H1 (cell line): Measurements from ENCODE around the gene GFY. TPM values are rescaled to one million over a fixed set of nuclear protein-coding genes. Genes with fewer than 3 reads are reported as not detected.
A peak's percentile ranks its signal among the peaks of the same experiment; 100 is the strongest.

Experiments used
- CTCF ChIA-PET: fragments of 300-600 bp; sonication (Branson Sonifier 250); formaldehyde crosslinking; loops from one replicate; lab custom pipeline; 2021; ENCODE audit not compliant: partially characterized antibody; lab: Charles Lee
- POLR2A ChIA-PET: fragments of 300-600 bp; sonication (Branson Sonifier 250); formaldehyde crosslinking; loops from one replicate; lab custom pipeline; 2021; ENCODE audit warnings: inconsistent platforms; ENCODE audit not compliant: partially characterized antibody; lab: Charles Lee
- DNase-seq, 2 experiments: peaks; one replicate each; pipeline versions ENCODE4 v3.0.0 to v3.0.0-alpha.2; 2010 to 2022; ENCODE audit warnings: low spot score in 2 of 2, low read depth in 1 of 2, mixed read lengths in 1 of 2
- FAIRE-seq: peaks from 2 replicates; lab custom pipeline; 2011; peaks lifted over from hg19 to GRCh38; lab: Jason Lieb, UNC
- H2AFZ ChIP-seq: 2 replicates; pipeline ENCODE4 v1.8.1; 2012; ENCODE audit warnings: low read length, inconsistent platforms
- H2AK5ac ChIP-seq: 2 replicates; pipeline ENCODE4 v1.6.1; 2013; ENCODE audit warnings: low read depth, low read length
- H2BK120ac ChIP-seq: replicated peaks from 2 replicates; pipeline ENCODE3; 2013; ENCODE audit warnings: low read depth, low read length, inconsistent platforms
- H2BK12ac ChIP-seq: 2 replicates; pipeline ENCODE4 v1.6.1; 2013; ENCODE audit warnings: low read depth, low read length
- H2BK15ac ChIP-seq: 2 replicates; pipeline ENCODE4 v1.6.1; 2013; ENCODE audit warnings: low read length
- H2BK20ac ChIP-seq: 2 replicates; pipeline ENCODE4 v1.6.1; 2013; ENCODE audit warnings: low read length
- H2BK5ac ChIP-seq: 2 replicates; pipeline ENCODE4 v1.6.1; 2013; ENCODE audit warnings: low read depth, low read length
- H3K14ac ChIP-seq: 2 replicates; pipeline ENCODE4 v1.6.1; 2013; ENCODE audit warnings: inconsistent platforms; ENCODE audit not compliant: insufficient read length
- H3K18ac ChIP-seq: 2 replicates; pipeline ENCODE4 v1.6.1; 2013; ENCODE audit warnings: low read length; ENCODE audit errors: extremely low read depth
- H3K23ac ChIP-seq: 2 replicates; pipeline ENCODE4 v1.6.1; 2013; ENCODE audit warnings: inconsistent platforms; ENCODE audit not compliant: insufficient read length
- H3K23me2 ChIP-seq: 2 replicates; pipeline ENCODE4 v1.6.1; 2013; ENCODE audit warnings: low read depth, low read length
- H3K27ac ChIP-seq: 2 replicates; pipeline ENCODE4 v1.6.1; 2011; ENCODE audit warnings: low read depth, low read length, inconsistent platforms
- H3K27me3 ChIP-seq, 4 experiments: replicated peaks in 1 of 4; 1 replicate in 1 of 4; 2 replicates in 3 of 4; pipeline versions ENCODE4 v1.6.1 to v1.8.1; 2011 to 2013; ENCODE audit warnings: low read length in 3 of 4, mild to moderate bottlenecking in 3 of 4, inconsistent platforms in 2 of 4, mixed read lengths in 2 of 4, moderate library complexity in 1 of 4; ENCODE audit not compliant: control insufficient read depth in 3 of 4, insufficient read depth in 3 of 4; ENCODE audit errors: extremely low read depth in 1 of 4
- H3K36me3 ChIP-seq, 4 experiments: 2 replicates each; pipeline versions ENCODE4 v1.6.1 to v1.8.1; 2011 to 2013; ENCODE audit warnings: mild to moderate bottlenecking in 4 of 4, low read length in 3 of 4, moderate library complexity in 2 of 4, control low read depth in 1 of 4, inconsistent platforms in 1 of 4; ENCODE audit not compliant: insufficient read depth in 4 of 4, control insufficient read depth in 2 of 4
- H3K4ac ChIP-seq: replicated peaks from 2 replicates; pipeline ENCODE3; 2013; ENCODE audit warnings: low read length, low read depth, mixed read lengths, inconsistent platforms; ENCODE audit not compliant: insufficient read length
- H3K4me1 ChIP-seq, 4 experiments: replicated peaks in 1 of 4; 1 replicate in 1 of 4; 2 replicates in 3 of 4; pipeline versions ENCODE4 v1.6.1 to v1.8.1; 2011 to 2013; ENCODE audit warnings: low read length in 3 of 4, inconsistent platforms in 2 of 4, mixed read lengths in 1 of 4; ENCODE audit not compliant: insufficient read depth in 4 of 4, control insufficient read depth in 3 of 4
- H3K4me2 ChIP-seq, 2 experiments: 2 replicates each; pipeline versions ENCODE4 v1.6.1 to v1.8.1; 2011 to 2013; ENCODE audit warnings: low read depth in 2 of 2, low read length in 2 of 2, control low read depth in 1 of 2, inconsistent platforms in 1 of 2, mild to moderate bottlenecking in 1 of 2; ENCODE audit not compliant: insufficient read depth in 1 of 2
- H3K4me3 ChIP-seq, 4 experiments: fragments of 200-600, 300-600 bp in 1 of 4; sonication (generic), shearing (Covaris generic), sonication (Bioruptor Twin) in 1 of 4; 2 replicates each; pipeline versions ENCODE4 v1.5.1 to v1.8.1; 2011 to 2016; ENCODE audit warnings: low read length in 4 of 4, low read depth in 3 of 4, control low read depth in 2 of 4, inconsistent platforms in 2 of 4, mild to moderate bottlenecking in 2 of 4, mixed read lengths in 1 of 4, moderate library complexity in 1 of 4; ENCODE audit not compliant: insufficient read depth in 2 of 4; ENCODE audit errors: extremely low read depth in 1 of 4
- H3K56ac ChIP-seq: replicated peaks from 2 replicates; pipeline ENCODE3; 2013; ENCODE audit warnings: low read depth, mild to moderate bottlenecking, mixed read lengths, low read length, inconsistent platforms; ENCODE audit not compliant: insufficient read length
- H3K79me1 ChIP-seq: 2 replicates; pipeline ENCODE4 v1.6.1; 2013; ENCODE audit warnings: low read depth, low read length, control low read depth
- H3K79me2 ChIP-seq, 2 experiments: 2 replicates each; pipeline versions ENCODE4 v1.6.1 to v1.8.1; 2012 to 2013; ENCODE audit warnings: low read length in 2 of 2, mild to moderate bottlenecking in 2 of 2, inconsistent platforms in 1 of 2; ENCODE audit not compliant: insufficient read depth in 2 of 2, control insufficient read depth in 1 of 2
- H3K9ac ChIP-seq, 4 experiments: replicated peaks in 1 of 4; 1 replicate in 1 of 4; 2 replicates in 3 of 4; pipeline versions ENCODE4 v1.6.1 to v1.8.1; 2011 to 2013; ENCODE audit warnings: low read depth in 3 of 4, low read length in 3 of 4, control low read depth in 2 of 4, mild to moderate bottlenecking in 2 of 4, moderate library complexity in 2 of 4, inconsistent platforms in 1 of 4; ENCODE audit errors: extremely low read depth in 1 of 4
- H3K9me3 ChIP-seq, 2 experiments: 2 replicates each; pipeline versions ENCODE4 v1.6.1 to v1.8.1; 2012 to 2013; ENCODE audit warnings: mild to moderate bottlenecking in 2 of 2, moderate library complexity in 2 of 2, control low read depth in 1 of 2, inconsistent platforms in 1 of 2, low read depth in 1 of 2, low read length in 1 of 2, mixed read lengths in 1 of 2; ENCODE audit not compliant: insufficient read depth in 2 of 2
- H4K20me1 ChIP-seq, 2 experiments: replicated peaks in 1 of 2; 2 replicates each; pipeline versions ENCODE3 to v1.8.1; 2011 to 2013; ENCODE audit warnings: inconsistent platforms in 2 of 2, low read length in 2 of 2, mild to moderate bottlenecking in 1 of 2; ENCODE audit not compliant: insufficient read depth in 2 of 2, control insufficient read depth in 1 of 2
- H4K5ac ChIP-seq: 2 replicates; pipeline ENCODE4 v1.6.1; 2013; ENCODE audit warnings: low read length, low read depth, mixed read lengths, inconsistent platforms; ENCODE audit not compliant: insufficient read length
- H4K8ac ChIP-seq: 2 replicates; pipeline ENCODE4 v1.8.0; 2013; ENCODE audit warnings: mild to moderate bottlenecking, moderate library complexity, low read length, inconsistent platforms; ENCODE audit not compliant: insufficient read depth; ENCODE audit errors: extremely low read depth
- H4K91ac ChIP-seq: replicated peaks from 2 replicates; pipeline ENCODE3; 2013; ENCODE audit warnings: low read length, mixed read lengths, inconsistent platforms; ENCODE audit not compliant: insufficient read length
- CBX8 ChIP-seq: fragments of 300-800, 300-1000 bp; sonication (generic); IDR thresholded peaks from 2 replicates; pipeline ENCODE4 v1.7.1; 2016; ENCODE audit warnings: low read depth, low read length, borderline replicate concordance
- CEBPB ChIP-seq: IDR thresholded peaks from 2 replicates; pipeline ENCODE4 v1.6.1; 2012; ENCODE audit warnings: low read depth, low read length
- RXRA ChIP-seq: IDR thresholded peaks from 2 replicates; pipeline ENCODE4 v1.6.1; 2011; ENCODE audit warnings: low read depth, mild to moderate bottlenecking, low read length, moderate library complexity; ENCODE audit not compliant: insufficient read depth
- SP2 ChIP-seq: IDR thresholded peaks from 2 replicates; pipeline ENCODE4 v1.6.1; 2012; ENCODE audit warnings: mild to moderate bottlenecking, low read length, inconsistent platforms
- WGBS, 2 experiments: shearing (Covaris generic) in 1 of 2; methylation state at CpG; one replicate each; pipeline versions ENCODE4 v1.1.6 to v1.1.7; 2013 to 2015; ENCODE audit warnings: low lambda C conversion rate in 2 of 2, mixed read lengths in 2 of 2, inconsistent platforms in 1 of 2, low coverage in 1 of 2, missing lambda C conversion rate in 1 of 2; ENCODE audit not compliant: insufficient replicate concordance in 2 of 2, insufficient coverage in 1 of 2, insufficient read length in 1 of 2; ENCODE audit errors: extremely low coverage in 1 of 2, missing lambda C conversion rate in 1 of 2; 5-methylcytosine and 5-hydroxymethylcytosine counted together
- polyA plus RNA-seq, 7 experiments: library from polyadenylated mRNA; depleted of rRNA in 3 of 7; stranded (reverse) in 5 of 7; unstranded in 2 of 7; fragments of >200 nt in 5 of 7; fragments of 200-250 nt in 2 of 7; gene quantifications; 1 replicate in 5 of 7; 2 replicates in 1 of 7; 4 replicates in 1 of 7; pipeline versions ENCODE4 v1.2.1 to v1.2.3, GENCODE V29; 2011 to 2013; ENCODE audit warnings: missing spikeins in 2 of 7, mixed read lengths in 2 of 7
- total RNA-seq: library from RNA; stranded (reverse); fragmentation: NEBNext Ultra II Directional; extraction: Animal tissue kit (Norgen Biotek cat#: 25700); gene quantifications from 2 replicates; pipeline ENCODE4 v1.2.1, GENCODE V29; 2021
- TF ChIP-seq, protein P1 (sequence below): IDR thresholded peaks from 2 replicates; pipeline ENCODE4 v1.6.1; 2012; ENCODE audit warnings: low read length, inconsistent platforms
- TF ChIP-seq, protein P2 (sequence below): IDR thresholded peaks from 2 replicates; pipeline ENCODE4 v1.6.1; 2011; ENCODE audit warnings: low read depth, mild to moderate bottlenecking, low read length; ENCODE audit not compliant: insufficient read depth

The GFY gene
- total and polyA plus RNA-seq, 2 of the 8 experiments (the other 6 are each of a cell fraction or from before 2014, with no cell fraction given) = 0.68 to 0.93 TPM

DNA sequence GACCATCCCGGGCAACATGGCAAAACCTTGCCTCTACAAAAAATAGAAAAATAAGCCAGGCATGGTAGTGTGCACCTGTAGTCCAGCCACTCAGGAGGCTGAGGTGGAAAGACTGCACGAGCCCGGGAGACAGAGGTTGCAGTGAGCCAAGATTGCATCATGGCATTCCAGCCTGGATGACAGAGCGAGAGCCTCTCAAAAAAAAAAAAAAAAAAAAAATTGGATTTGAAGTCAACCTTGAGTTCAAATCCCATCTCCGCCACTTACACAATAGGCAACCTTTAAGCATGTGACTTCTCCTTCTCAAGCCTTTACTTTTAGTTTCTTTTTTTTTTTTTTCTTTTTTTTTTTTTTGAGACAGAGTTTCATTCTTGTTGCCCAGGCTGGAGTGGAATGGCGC, 25.2 kb upstream of the GFY start:
- Histone ChIP-seq H3K18ac (no peak overlapping the region), H3K36me3 (no peaks in the 10 kb centered on the region), H2BK15ac (no peak overlapping the region), H4K20me1 (no peaks in the 10 kb centered on the region), H2AFZ (no peak overlapping the region), H3K9ac (no peak overlapping the region), H3K14ac (no peak overlapping the region), H3K27me3 (no peaks in the 10 kb centered on the region), H3K79me2 (no peaks in the 10 kb centered on the region), H3K23me2 (no peaks in the 10 kb centered on the region), H2BK12ac (no peak overlapping the region), H3K4ac (no peak overlapping the region), H4K91ac (no peak overlapping the region), H3K79me1 (no peaks in the 10 kb centered on the region), H3K56ac (no peak overlapping the region), H2AK5ac (no peak overlapping the region), H2BK20ac (no peak overlapping the region), H4K5ac (no peak overlapping the region), H3K4me2 (no peak overlapping the region), H3K4me1 (peaks cover 5 to 32% (median 17%) of the 10 kb centered on the region in 4 experiments), H4K8ac (no peak overlapping the region), H2BK5ac (no peak overlapping the region), H2BK120ac (no peak overlapping the region), H3K4me3 (no peak overlapping the region), H3K9me3 (no peaks in the 10 kb centered on the region), H3K27ac (no peak overlapping the region), H3K23ac (no peak overlapping the region)
- 96% methylated on average over 6 of the region's 6 CpGs; no CpG with 5 or more reads in 1 of the 2 experiments for WGBS, 2 experiments
- FAIRE-seq = no peak
- DNase-seq = no peak
- ChIA-PET CTCF (no interaction called here), POLR2A (interaction anchor here (1.0 kb wide), 1 partner anchor 21 kb away, joined by 3 read pairs; no protein-coding TSS in a partner anchor)
- TF ChIP-seq SP2 (no peak), CEBPB (peak; percentile 54; the same call in 1 of the 2 replicates), CBX8 (no peak), RXRA (no peak)
- TF ChIP-seq, protein P1, sequence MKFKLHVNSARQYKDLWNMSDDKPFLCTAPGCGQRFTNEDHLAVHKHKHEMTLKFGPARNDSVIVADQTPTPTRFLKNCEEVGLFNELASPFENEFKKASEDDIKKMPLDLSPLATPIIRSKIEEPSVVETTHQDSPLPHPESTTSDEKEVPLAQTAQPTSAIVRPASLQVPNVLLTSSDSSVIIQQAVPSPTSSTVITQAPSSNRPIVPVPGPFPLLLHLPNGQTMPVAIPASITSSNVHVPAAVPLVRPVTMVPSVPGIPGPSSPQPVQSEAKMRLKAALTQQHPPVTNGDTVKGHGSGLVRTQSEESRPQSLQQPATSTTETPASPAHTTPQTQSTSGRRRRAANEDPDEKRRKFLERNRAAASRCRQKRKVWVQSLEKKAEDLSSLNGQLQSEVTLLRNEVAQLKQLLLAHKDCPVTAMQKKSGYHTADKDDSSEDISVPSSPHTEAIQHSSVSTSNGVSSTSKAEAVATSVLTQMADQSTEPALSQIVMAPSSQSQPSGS = no peak
- TF ChIP-seq, protein P2, sequence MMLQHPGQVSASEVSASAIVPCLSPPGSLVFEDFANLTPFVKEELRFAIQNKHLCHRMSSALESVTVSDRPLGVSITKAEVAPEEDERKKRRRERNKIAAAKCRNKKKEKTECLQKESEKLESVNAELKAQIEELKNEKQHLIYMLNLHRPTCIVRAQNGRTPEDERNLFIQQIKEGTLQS = 0 out of 2 replicates have a peak, but pooled peaks have one; percentile 19
